AG04450 (cell line): ENCODE measurements around the gene SRGAP3. TPM values are rescaled to one million over a fixed set of nuclear protein-coding genes. Genes with fewer than 3 reads are reported as not detected.

Source experiments
- CTCF ChIA-PET: fragments of 300-600, 350-600 bp; formaldehyde crosslinking; extraction: SDS; loops from one replicate; lab custom pipeline; 2022; ENCODE audit warnings: antibody characterized with exemption, inconsistent platforms; lab: Charles Lee
- POLR2A ChIA-PET: fragments of 350-600 bp; formaldehyde crosslinking; extraction: SDS; loops from one replicate; lab custom pipeline; 2021; ENCODE audit warnings: antibody characterized with exemption, inconsistent platforms; lab: Yijun Ruan, JAX
- DNase-seq: peaks from one replicate; pipeline ENCODE4 v3.0.0-alpha.2; 2011; ENCODE audit warnings: low read depth, low spot score
- H3K27ac ChIP-seq: one replicate; pipeline ENCODE4 v1.5.1; 2012; ENCODE audit warnings: low read depth, low read length, control low read depth
- H3K27me3 ChIP-seq: one replicate; pipeline ENCODE4 v1.6.0; 2012; ENCODE audit warnings: low read length; ENCODE audit not compliant: control insufficient read depth, insufficient read depth
- H3K4me3 ChIP-seq: 2 replicates; pipeline ENCODE4 v1.5.1; 2011; ENCODE audit warnings: mild to moderate bottlenecking, low read depth, low read length, control low read depth
- H3K9me3 ChIP-seq: 2 replicates; pipeline ENCODE4 v1.5.1; 2012; ENCODE audit warnings: low read length; ENCODE audit not compliant: control insufficient read depth, insufficient read depth
- polyA plus RNA-seq: library from polyadenylated mRNA; depleted of rRNA; stranded (reverse); fragments of >200 nt; gene quantifications from 2 replicates; pipeline ENCODE4 v1.2.3, GENCODE V29; 2011
- TF ChIP-seq, protein P1 (sequence below): IDR thresholded peaks from 2 replicates; pipeline ENCODE4 v1.5.1; 2011; ENCODE audit warnings: low read depth, low read length, control low read depth, inconsistent platforms

SRGAP3 gene
- polyA plus RNA-seq, 1 experiment = 0.61 TPM

DNA sequence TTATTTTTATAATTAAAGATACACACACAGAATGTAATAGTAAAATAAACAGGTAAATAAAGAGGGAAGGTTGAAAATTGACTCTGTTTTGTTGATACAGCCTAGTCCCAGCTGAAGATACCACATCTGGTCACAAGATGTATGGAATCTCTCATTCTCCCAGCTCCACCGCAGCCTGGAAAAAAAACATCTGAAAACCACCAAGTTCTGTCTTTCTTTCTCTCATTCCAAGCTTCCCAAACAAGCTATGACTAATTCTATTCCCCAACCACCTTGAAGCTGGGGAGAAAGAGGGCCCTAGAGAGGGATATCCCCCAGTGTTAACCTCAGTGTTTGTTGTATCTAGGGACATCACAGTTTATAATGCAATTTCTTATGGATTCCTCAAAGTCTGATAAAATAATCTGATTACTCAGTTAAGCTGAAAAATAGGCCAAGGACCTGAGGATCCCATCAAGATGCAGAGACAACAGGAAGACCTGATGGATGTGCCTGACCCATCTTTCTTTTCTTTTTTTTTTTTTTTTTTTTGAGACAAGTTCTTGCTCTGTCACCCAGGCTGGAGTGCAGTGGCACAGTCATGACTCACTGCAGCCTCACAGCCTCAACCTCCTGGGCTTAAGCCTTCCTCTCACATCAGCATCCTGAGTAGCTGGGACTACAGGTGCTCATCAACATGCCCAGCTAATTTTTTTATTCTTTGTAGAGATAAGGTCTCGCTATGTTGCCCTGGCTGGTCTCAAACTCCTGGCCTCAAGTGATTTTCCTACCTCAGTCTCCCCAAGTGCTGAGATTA, 38.1 kb downstream of the SRGAP3 start:
- DNase-seq = no peak
- H3K27ac ChIP-seq = no peak overlapping the region
- TF ChIP-seq, protein P1, sequence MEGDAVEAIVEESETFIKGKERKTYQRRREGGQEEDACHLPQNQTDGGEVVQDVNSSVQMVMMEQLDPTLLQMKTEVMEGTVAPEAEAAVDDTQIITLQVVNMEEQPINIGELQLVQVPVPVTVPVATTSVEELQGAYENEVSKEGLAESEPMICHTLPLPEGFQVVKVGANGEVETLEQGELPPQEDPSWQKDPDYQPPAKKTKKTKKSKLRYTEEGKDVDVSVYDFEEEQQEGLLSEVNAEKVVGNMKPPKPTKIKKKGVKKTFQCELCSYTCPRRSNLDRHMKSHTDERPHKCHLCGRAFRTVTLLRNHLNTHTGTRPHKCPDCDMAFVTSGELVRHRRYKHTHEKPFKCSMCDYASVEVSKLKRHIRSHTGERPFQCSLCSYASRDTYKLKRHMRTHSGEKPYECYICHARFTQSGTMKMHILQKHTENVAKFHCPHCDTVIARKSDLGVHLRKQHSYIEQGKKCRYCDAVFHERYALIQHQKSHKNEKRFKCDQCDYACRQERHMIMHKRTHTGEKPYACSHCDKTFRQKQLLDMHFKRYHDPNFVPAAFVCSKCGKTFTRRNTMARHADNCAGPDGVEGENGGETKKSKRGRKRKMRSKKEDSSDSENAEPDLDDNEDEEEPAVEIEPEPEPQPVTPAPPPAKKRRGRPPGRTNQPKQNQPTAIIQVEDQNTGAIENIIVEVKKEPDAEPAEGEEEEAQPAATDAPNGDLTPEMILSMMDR = no peak
- H3K27me3 ChIP-seq = no peaks in the 10 kb centered on the region
- no peaks in the 10 kb centered on the region for H3K9me3 ChIP-seq
- POLR2A ChIA-PET = no interaction called here
- H3K4me3 ChIP-seq = no peak overlapping the region
- CTCF ChIA-PET = no interaction called here

DNA sequence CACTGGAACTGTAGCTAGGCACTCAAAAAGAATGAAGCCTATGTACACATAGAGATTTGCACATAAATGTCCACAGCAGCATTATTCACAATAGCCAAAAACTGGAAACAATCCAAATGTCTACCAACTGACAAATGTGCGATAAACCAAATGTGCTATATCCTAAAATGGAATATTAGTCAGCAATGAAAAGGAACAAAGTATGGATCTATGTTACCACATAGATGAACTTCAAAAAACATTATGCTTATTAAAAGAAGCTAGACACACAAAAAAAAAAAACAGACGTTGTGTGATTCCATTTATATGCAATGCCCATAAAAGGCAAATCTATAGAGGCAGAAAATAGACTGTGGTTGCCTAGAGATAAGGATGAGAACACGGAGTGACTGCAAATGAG, 39.7 kb downstream of the SRGAP3 start:
- H3K9me3 ChIP-seq = no peaks in the 10 kb centered on the region
- DNase-seq = no peak
- ChIA-PET CTCF (no interaction called here), POLR2A (no interaction called here)
- no peak overlapping the region for H3K27ac ChIP-seq
- TF ChIP-seq, protein P1 = no peak
- H3K27me3 ChIP-seq = no peaks in the 10 kb centered on the region
- no peak overlapping the region for H3K4me3 ChIP-seq

DNA sequence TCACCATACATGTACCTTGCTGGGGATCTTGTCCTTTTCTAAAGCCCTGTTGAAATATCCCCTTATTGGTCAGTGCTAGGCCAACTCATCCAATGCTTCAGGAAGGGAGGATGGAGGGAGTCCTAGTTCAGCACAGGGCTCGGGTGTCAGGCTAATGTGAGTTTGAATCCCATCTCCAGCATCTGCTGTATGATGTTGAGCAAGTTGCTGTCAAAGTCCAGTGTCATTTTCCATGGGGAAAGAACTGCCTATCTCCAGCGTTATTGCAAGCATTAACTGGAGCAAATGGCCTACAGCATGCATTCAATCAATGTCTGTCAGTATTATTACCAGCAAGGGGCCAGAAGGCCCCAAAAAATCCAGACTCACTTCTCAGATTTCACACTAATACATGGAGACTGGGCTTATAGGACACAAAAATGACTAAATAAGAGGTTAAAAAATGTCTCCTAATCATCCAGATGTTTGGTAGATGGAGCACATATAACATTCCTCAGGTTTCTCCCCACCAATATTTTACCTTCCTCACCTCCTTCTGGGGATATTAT, 40.8 kb downstream of the SRGAP3 start:
- TF ChIP-seq, protein P1 = no peak
- Histone ChIP-seq H3K9me3 (no peaks in the 10 kb centered on the region), H3K4me3 (no peak overlapping the region), H3K27ac (no peak overlapping the region), H3K27me3 (no peaks in the 10 kb centered on the region)
- DNase-seq = no peak
- CTCF ChIA-PET = no interaction called here
- POLR2A ChIA-PET = no interaction called here

DNA sequence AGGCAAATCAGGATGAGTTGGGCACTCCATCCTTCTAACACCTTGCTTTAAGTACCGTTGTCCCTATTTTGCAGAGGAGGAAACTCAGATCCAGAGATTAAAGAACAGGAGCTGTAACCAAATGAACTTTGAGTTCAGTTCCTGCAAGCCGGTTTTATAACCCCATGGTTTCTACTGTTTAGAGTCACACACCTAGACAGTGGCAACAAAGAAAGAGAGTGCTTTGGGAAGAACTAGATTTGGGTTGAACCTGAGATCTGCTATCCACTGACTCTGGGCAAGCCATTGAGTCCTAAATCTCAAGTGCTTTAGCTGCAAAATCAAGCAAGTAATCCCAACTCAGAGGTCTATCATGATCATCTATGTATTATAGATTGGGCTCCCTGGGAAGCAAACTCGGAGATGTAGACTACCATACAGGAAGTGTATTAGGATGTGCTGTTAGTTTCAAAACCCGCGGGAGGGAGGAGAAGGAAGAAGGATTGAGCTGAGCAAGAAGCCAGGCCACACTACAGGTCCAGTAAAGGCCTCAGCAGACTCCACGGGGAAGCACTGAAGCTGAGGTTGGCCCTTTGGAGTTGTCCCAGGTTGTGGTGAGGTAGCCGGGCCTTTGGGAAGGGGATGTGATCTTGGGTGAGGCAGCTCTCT, 42.2 kb downstream of the SRGAP3 start:
- ChIA-PET CTCF (interaction anchor here (0.6 kb wide), 1 partner anchor 78 kb away, joined by 3 read pairs; no protein-coding TSS in a partner anchor), POLR2A (no interaction called here)
- Histone ChIP-seq H3K27me3 (no peaks in the 10 kb centered on the region), H3K4me3 (no peak overlapping the region), H3K9me3 (no peaks in the 10 kb centered on the region), H3K27ac (no peak overlapping the region)
- TF ChIP-seq, protein P1 = no peak
- DNase-seq = no peak

DNA sequence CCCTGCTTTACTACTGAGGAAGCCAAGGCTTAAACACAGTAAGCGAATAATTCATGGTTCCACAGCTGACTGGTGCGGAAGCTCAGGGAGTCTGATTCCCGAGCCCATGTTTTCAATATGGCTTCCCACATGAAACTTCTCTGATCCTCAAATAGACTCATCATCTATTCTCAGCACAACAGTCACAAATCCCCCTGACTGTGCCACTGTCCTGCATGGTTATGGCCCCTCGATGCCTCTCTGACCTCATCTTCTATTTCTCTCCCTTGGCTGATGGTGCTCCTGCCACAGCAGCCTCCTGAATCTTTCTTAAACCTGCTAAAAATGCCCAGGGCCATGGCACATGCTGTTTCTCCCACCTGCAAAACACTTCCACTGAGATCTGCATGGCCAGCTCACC, 43.2 kb downstream of the SRGAP3 start:
- ChIA-PET POLR2A (no interaction called here), CTCF (no interaction called here)
- no peak overlapping the region for H3K4me3 ChIP-seq
- no peaks in the 10 kb centered on the region for H3K27me3 ChIP-seq
- TF ChIP-seq, protein P1 = no peak
- no peak for DNase-seq
- H3K9me3 ChIP-seq = no peaks in the 10 kb centered on the region
- no peak overlapping the region for H3K27ac ChIP-seq
